ENCODE data around the gene RSL24D1. TPM values are rescaled to one million over a fixed set of nuclear protein-coding genes. Genes with fewer than 3 reads are reported as not detected.

The RSL24D1 gene
- total and polyA plus RNA-seq, 9 of the 15 experiments (the other 6 are each of a cell fraction or from before 2014, with no cell fraction given) = 133 to 324 (median 223) TPM

GRCh38 chr15:55231455-55231854 lies 34.7 kb upstream of the RSL24D1 start:
- ChIA-PET CTCF (ENCODE audit: low intra/inter-chr PET ratio) (no interaction called here), POLR2A (interaction anchor here (0.6 to 2.2 kb wide), 5 partner anchors 9 to 498 kb away, joined by 3 to 7 read pairs (median 3); partner anchors contain the start of gene RSL24D1)
- no TSS peak for BruUV-seq (replicated peaks)
- H3K4me1 ChIP-seq (replicated peaks in 1 of 2; ENCODE audit: control insufficient read depth in 2 of 2, insufficient read depth in 2 of 2, low read length in 2 of 2) = peaks cover 4 to 15% of the 10 kb centered on the region in 2 experiments; a peak in 2 of 5 replicates
- H3K27ac ChIP-seq (ENCODE audit: extremely low read depth, low read depth, low read length) = peak overlapping the region; percentile 1; the same call in 1 of the 3 replicates
- H2AFZ ChIP-seq (ENCODE audit: low read depth, low read length) = no peak overlapping the region
- ATAC-seq (peak; percentile 36), DNase-seq (ENCODE audit: extremely low read depth in 1 of 4, low spot score in 3 of 4) (no peak), FAIRE-seq (no peak)
- H3K79me2 ChIP-seq (ENCODE audit: control insufficient read depth, insufficient read depth, low read length) = peaks cover 56% of the 10 kb centered on the region
- H3K27me3 ChIP-seq (ENCODE audit: control insufficient read depth in 2 of 2, insufficient read depth in 2 of 2, low read length in 2 of 2) = no peaks in the 10 kb centered on the region
- in situ Hi-C loops (cut with MboI) = no loop called here
- intact Hi-C loops (cut with micrococcal nuclease) = no loop called here
- peaks cover 71% of the 10 kb centered on the region for H3K36me3 ChIP-seq (ENCODE audit: control insufficient read depth, insufficient read depth, low read length)
- no peaks in the 10 kb centered on the region for H3K9me1 ChIP-seq (ENCODE audit: control insufficient read depth, insufficient read depth, low read length)
- H3K9ac ChIP-seq (ENCODE audit: insufficient read depth in 1 of 2, low read depth in 2 of 2, low read length in 2 of 2) = no peak overlapping the region
- no peaks in the 10 kb centered on the region for H3K9me3 ChIP-seq (replicated peaks; ENCODE audit: control insufficient read depth, insufficient read depth, low read depth, low read length)
- no peak for TF ChIP-seq THAP7 (CRISPR knock-in tag; IDR thresholded peaks at IDR 0.05)
- no peak for TF ChIP-seq ZNF764 (CRISPR knock-in tag; IDR thresholded peaks at IDR 0.05; ENCODE audit: low read depth)
- TF ChIP-seq BRF1 (IDR thresholded peaks at IDR 0.05; ENCODE audit: borderline replicate concordance, extremely low read depth, insufficient read length) = no peak
- TF ChIP-seq, protein P1, sequence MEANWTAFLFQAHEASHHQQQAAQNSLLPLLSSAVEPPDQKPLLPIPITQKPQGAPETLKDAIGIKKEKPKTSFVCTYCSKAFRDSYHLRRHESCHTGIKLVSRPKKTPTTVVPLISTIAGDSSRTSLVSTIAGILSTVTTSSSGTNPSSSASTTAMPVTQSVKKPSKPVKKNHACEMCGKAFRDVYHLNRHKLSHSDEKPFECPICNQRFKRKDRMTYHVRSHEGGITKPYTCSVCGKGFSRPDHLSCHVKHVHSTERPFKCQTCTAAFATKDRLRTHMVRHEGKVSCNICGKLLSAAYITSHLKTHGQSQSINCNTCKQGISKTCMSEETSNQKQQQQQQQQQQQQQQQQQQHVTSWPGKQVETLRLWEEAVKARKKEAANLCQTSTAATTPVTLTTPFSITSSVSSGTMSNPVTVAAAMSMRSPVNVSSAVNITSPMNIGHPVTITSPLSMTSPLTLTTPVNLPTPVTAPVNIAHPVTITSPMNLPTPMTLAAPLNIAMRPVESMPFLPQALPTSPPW (CRISPR knock-in tag; IDR thresholded peaks at IDR 0.05) = no peak
- TF ChIP-seq ZNF444 (CRISPR knock-in tag; IDR thresholded peaks at IDR 0.05) = no peak
- no peak for TF ChIP-seq SNAPC5 (CRISPR knock-in tag; IDR thresholded peaks at IDR 0.05)
- TF ChIP-seq RBBP5 (IDR thresholded peaks at IDR 0.05; ENCODE audit: borderline replicate concordance, insufficient read depth, low read length, poor library complexity, severe bottlenecking) = no peak
- TF ChIP-seq NR3C1 (CRISPR knock-in tag; IDR thresholded peaks at IDR 0.05) = no peak
- no peak for TF ChIP-seq MEF2A (IDR thresholded peaks at IDR 0.05; ENCODE audit: control insufficient read depth, low read depth, low read length)
- no peak for TF ChIP-seq GABPB2 (CRISPR knock-in tag; conservative IDR thresholded peaks at IDR 0.05)
- TF ChIP-seq SMARCB1 (IDR thresholded peaks at IDR 0.05; ENCODE audit: insufficient read length, low read depth) = no peak
- no peak for TF ChIP-seq NR2F6 (CRISPR knock-in tag; IDR thresholded peaks at IDR 0.05)
- TF ChIP-seq RBFOX2 (IDR thresholded peaks at IDR 0.05; ENCODE audit: low read depth, low read length) = no peak
- no peak for TF ChIP-seq POLR3G (IDR thresholded peaks at IDR 0.05; ENCODE audit: extremely low read depth, insufficient read length, insufficient replicate concordance)
- H3K4me2 ChIP-seq (ENCODE audit: insufficient read depth, low read length) = no peak overlapping the region
- no peaks in the 10 kb centered on the region for H4K20me1 ChIP-seq (replicated peaks; ENCODE audit: control insufficient read depth, insufficient read depth, low read length)
- WGBS (ENCODE audit: insufficient coverage, low coverage, missing lambda C conversion rate) = 67% methylated on average over 1 of the region's 1 CpG
- H3K4me3 ChIP-seq = no peak overlapping the region

Data from K562 (cell line).